HG03378 (cell line): ENCODE measurements around the gene SF3B3.

Source experiments
- ATAC-seq: cut with Tn5 transposase; IDR thresholded peaks from one replicate; pipeline ENCODE4 v1.9.1; 2021; ENCODE audit warnings: mild to moderate bottlenecking, moderate library complexity; ENCODE audit not compliant: unreplicated experiment

Gene SF3B3

GRCh38 chr16:70523743-70524398 is at the start of gene SF3B3:
SF3B3 (plus strand) TSS chr16:70523816; CDS start chr16:70526657, 2,841 bp downstream.
- ATAC-seq: peak; percentile 56

DNA sequence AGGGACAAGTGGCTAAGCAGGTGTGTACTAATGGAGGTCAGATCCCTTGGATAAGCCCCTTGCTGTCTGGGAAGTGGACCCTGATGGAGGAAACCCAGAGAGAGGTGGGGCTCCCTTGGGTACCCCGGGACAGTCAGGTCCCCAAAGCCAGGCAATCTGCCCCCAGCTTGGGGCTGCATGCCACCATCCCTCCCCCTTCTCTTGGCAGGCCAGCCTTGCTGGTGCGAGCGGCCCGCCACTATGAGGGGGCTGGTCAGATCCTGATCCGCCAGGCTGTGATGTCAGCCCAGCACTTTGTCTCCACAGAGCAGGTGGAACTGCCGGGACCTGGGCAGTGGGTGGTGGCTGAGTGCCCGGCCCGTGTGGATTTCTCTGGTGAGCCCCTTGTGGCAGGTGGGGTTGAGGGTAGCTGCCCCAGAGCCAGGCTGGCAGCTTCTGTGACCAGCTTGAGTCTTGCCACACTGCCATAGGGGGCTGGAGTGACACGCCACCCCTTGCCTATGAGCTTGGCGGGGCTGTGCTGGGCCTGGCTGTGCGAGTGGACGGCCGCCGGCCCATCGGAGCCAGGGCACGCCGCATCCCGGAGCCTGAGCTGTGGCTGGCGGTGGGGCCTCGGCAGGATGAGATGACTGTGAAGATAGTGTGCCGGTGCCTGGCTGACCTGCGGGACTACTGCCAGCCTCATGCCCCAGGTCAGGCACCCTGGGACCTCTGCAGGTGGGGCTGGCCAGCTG is 49.1 kb upstream of the SF3B3 start:
- ATAC-seq: no peak

DNA sequence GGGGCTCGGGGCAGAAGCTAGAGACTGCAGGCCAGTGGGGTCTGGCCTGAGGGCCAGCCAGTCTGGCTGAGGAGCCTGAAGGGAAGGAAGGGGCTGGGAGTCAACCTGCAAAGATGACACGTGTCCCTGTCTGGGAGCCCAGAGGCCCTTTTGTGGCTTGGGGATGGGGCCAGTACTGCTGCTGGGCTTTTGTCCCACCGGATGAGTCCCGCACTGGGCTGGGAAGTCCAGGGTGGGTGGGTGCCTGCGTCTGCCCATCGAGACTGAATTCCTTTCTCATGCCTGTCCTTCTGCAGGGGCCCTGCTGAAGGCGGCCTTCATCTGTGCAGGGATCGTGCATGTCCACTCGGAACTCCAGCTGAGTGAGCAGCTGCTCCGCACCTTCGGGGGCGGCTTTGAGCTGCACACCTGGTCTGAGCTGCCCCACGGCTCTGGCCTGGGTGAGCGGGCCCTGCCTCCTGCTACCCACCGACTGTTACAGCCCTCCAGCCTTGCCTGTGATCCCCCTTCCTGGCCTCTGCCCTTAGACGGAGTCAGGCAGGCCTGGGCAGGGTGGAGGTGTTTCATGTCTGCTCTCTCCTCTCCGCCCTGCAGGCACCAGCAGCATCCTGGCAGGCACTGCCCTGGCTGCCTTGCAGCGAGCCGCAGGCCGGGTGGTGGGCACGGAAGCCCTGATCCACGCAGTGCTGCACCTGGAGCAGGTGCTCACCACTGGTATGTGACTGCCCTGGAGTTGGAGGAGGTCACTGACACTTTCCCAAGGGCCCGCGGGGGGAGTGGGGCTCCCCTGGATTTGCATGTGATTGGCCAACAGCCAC is 48.4 kb upstream of the SF3B3 start:
- no peak for ATAC-seq

- peak; percentile 85 for ATAC-seq
These were observed 47.2 kb upstream of the SF3B3 start for GRCh38 chr16:70476272-70477020.

GRCh38 chr16:70478169-70478568 is 45.4 kb upstream of the SF3B3 start:
- no peak for ATAC-seq

DNA sequence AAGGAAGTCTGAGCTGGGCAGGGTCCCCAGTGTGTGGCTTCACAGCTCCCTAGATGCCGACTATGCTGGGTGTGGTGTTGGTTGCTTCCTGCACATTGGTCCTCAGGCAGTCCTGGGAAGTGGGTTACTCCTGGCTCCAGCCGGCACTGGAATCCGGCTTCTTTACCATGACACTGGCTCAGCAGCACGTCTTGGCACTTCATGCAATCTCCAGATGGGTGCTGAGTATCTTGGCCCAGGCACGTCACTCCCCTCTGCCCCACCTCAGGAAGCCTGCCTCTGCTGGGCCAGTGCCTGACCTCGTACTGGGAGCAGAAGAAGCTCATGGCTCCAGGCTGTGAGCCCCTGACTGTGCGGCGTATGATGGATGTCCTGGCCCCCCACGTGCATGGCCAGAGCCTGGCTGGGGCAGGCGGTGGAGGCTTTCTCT is 44.7 kb upstream of the SF3B3 start:
- ATAC-seq: no peak

DNA sequence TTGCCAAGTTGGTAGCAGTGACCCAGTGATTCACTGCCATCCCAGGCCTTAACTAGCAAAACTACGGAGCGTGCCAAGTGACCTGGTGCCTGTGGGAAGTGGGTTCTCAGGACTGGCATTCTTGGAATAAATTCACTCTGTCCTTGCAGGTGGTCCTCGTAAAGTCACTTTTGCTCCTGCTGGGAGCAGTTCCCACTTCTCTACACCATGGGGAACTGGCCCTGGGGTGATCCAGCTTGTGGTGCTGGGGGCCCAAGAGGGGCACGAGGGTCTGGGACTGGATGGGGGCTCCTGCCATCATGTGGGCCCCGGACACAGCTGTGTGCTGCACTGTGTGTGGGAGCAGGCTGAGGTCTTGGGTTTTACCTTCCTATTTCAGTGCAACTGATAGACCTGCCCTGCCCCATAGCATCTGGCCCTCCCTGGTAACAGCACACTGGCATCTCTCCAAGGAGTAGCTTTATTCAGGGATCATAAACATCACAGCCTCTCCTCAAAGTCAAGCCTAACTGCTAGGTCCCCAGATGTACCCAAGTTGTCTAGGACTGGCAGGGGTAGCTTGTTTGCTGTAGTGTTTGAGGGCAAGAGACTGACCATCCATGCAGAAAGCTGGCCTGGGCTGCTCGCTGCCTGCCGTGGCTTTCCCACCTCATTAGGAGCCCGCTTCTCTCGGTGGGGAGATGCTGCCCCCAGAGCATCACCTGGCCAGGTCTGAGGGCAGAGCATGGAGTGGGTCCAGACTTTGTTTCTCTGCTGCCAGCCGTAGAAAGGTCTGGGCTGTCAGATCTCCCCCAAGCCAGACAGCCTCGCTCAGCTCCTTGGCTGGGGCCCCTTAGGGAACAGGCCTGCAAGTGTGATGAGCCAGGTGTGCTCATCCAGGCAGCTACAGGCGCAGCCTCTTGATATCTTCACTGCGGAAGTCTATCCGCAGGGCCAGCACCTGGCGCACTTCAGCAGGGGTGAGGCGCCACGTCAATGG is 43.2 kb upstream of the SF3B3 start:
- no peak for ATAC-seq

DNA sequence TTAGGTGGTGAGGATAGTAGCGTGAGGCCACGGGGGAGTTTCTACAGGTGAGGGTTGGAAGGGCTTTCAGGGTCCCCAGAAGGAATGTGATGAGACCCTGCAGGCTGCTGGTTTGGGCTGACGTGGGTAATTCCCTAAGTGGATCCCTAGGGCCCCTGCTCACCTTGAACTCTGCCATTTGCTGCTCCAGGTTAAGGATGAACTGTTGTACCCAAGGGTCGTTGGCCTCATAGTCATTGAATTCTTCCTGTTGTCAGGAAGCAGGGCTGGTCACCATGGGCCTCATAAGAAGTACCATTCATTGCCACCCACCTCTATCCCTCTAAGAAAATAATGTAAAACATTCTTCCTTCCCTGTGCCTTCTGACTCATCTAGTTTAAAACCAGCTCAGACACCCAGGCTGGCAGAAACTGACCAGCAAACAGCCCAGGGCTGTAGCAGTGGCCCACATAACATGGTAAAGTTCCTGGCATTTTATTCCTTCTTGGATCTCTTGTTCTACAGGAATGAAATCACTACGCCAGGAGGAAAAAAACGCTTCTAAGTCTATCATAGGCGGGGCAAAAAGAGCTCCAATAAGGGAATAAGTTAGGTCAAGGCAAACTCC is 41.6 kb upstream of the SF3B3 start:
- no peak for ATAC-seq

- no peak for ATAC-seq
These were observed 41.0 kb upstream of the SF3B3 start for GRCh38 chr16:70482624-70483023.

- peak; percentile 59 for ATAC-seq
These were observed 40.2 kb upstream of the SF3B3 start for GRCh38 chr16:70483426-70483825.

- ATAC-seq: no peak
These were observed 38.7 kb upstream of the SF3B3 start for GRCh38 chr16:70484867-70485266.

GRCh38 chr16:70490261-70490660 is 33.4 kb upstream of the SF3B3 start:
- no peak for ATAC-seq

DNA sequence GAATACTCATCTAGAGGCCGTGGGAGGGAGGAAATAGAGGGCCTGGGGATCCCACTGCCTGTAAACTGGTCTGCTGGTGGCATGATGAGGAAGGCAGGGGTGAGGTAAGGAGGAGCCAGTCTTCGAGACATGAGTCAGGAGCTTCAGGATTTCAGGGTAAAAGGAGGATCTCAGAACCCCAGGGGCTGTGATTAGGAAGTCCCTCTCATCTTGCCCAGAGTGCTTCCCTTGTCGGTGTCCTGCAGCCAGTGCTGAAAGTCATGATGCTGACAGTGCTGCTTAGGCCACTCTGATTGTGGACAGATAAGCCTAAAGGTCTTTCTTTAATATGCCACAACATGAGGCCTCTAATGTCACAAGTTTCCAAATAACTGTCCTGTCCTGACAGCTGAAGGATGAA is 29.8 kb upstream of the SF3B3 start:
- no peak for ATAC-seq

DNA sequence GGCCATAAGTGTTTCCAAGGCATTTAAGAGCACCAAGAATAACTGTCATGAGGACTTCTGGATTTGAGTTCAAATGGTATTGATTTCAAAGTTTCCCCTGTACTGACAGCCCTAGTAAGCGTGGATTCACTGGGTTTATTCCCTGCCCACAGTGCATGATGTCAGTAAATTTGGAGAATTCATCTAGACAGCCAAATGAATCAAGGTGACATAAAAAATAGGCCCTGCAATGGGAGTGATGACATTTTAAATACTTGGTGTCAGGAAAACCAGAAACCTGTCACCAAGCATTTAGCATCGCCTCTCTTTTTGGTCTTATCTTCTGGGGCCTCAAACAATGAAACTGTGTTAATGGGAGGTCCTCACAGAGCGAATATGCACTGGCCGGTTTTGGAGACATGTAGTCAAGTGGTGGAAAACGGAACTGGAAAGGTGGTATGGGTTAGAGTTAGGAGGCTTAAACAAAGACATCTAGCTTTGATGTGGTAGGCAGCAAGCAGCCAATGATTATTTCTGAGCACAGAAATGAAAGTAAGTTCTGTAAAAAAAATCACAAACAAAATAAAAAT is 29.3 kb upstream of the SF3B3 start:
- ATAC-seq: no peak

DNA sequence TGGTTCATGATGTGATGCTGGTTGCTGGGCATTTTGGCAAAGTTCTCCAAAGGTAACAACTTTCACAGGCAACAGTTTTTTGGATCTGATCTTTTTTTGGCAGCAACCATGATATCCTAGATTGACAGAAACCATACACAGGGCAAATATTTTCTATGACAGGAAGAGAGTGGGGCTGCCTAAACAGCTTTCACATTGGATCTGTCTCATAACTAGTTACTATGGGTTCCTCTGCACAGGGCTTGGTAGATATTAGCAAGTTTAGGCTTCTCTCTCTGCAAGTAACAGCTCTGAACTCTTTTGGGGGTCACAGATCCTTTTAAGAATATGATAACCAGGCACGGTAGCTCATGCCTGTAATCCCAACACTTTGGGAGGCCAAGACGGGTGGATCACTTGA is 28.8 kb upstream of the SF3B3 start:
- ATAC-seq: no peak

DNA sequence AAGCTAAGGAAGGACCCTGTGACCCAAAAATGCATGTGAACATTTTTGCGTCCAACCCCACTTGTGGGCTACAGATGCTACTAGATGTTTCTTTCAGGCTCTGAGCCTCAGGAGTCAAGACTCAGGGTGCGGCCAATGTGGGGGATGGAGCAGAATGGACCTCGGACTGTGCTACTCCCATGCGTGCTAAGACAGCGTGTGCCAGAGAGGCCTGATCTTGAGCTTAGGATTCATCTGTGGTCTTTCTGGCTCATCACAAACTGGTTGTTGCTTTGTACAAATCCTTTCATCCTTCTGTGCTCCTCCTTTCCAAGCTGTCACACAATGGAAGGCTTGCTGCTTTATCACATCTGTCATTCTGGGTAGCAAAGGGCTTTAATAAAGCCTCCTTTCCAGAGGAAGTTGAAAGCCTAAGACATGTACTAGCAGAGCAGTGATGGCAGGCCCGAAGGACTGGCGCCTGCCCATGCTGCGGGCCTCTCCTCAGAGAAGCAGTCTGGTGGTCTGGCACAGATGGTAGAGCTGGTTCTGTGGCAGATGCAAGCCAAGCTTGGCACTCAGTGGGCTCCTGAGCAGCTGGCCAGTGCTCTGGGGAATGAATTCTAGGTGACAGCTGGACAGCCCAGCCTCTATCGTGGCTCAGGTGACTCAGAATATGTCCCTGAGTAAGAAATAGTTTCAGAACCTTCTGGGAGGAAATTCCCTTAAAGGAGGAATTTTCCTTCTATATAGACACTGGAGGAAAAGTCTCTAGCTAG is 28.0 kb upstream of the SF3B3 start:
- ATAC-seq: no peak

DNA sequence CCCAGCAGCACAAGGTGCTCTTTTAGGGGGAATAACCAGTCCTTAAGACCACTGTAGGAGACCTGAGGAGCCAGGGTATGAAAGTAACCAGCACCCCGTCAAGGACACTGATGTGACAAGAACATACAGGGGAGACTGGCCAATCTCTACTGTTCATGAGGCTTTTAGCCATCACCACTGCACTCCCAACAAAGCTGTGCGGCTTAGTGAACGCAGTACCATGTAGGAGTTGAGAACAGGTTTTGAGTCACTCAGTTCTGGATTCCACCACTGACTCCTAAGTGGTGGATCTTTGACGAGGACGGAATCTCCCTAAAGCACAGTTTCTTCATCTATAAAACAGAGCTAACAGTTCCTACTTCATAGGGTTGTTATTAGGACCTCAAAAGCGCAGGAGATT is 27.1 kb upstream of the SF3B3 start:
- ATAC-seq: no peak

DNA sequence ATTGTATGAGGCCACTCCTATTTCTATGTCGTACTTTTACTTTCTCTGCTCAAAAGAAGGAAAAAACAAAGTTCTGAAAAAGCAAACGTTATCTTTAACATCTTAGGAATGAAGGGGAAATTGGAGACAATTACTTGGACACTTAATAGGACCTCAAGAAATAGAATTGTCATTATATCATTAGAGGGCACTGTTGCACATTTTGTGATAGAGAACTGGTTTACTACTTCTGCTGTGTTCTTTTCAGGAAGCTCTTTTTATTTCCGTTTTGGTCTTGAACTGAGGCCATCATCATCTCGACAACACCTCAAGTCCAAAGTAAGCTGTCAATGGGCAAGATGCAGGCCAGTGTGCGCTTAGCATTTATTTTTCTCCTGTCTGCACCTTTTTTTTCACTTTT is 14.9 kb upstream of the SF3B3 start:
- ATAC-seq: no peak
